Body of pancreas (tissue), 4 donors: ENCODE data around the gene TRPC4.

Experiments used
- CTCF ChIP-seq, 7 experiments: fragments of 450-650 bp in 4 of 7; fragments of 200-600 bp in 3 of 7; sonication (generic) in 3 of 7; IDR thresholded peaks; one replicate each; pipeline ENCODE4 v1.5.1; 2016 to 2019; ENCODE audit warnings: antibody characterized with exemption in 7 of 7
- POLR2A ChIP-seq, 3 donors: fragments of 450-650 bp; IDR thresholded peaks; one replicate each; pipeline ENCODE4 v1.6.1; 2016; ENCODE audit warnings: antibody characterized with exemption in 3 of 3, mild to moderate bottlenecking in 2 of 3

DNA sequence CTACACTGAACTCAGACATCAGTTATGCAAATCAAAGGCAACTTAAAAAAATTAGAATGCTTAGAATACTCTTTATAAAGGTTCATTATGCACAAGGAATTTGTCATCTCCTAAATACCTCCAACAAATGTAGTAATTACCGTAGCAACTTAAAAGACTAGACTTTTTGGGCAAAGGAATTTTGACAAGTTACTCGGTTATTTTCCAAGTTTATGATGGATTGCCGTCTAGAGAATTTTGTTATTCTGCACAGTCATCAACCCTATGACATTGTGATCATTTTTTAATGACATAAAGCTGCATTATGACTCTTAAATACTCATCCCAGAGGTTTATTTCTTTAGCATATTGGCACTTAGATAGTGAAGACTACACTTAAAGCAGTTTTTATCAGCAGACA, 71.9 kb downstream of the TRPC4 start:
- TF ChIP-seq CTCF (IDR thresholded peaks at IDR 0.05), result no peak
- TF ChIP-seq POLR2A (IDR thresholded peaks at IDR 0.05), result no peak
